Activated naive CD8-positive, alpha-beta T cell treated with anti-CD3 and anti-CD28 coated beads, Interleukin-2, amount 50 U/mL, for 24 hours (primary cell): Measurements from ENCODE around the gene CAD.

Experiments
- ATAC-seq: fragments of 150-1000 bp; cut with Tn5 transposase; one replicate; pipeline ENCODE4 v1.10.0; 2021
- DNase-seq: peaks from one replicate; pipeline ENCODE4 v3.0.0; 2021
- H3K27ac Mint-ChIP-seq: one replicate; pipeline ENCODE4 v1.8.0; 2021; ENCODE audit warnings: mild to moderate bottlenecking, mixed read lengths
- H3K27me3 Mint-ChIP-seq: one replicate; pipeline ENCODE4 v1.8.0; 2021; ENCODE audit warnings: mixed read lengths
- H3K36me3 Mint-ChIP-seq: one replicate; pipeline ENCODE4 v1.8.0; 2021; ENCODE audit warnings: low read depth, mixed read lengths
- H3K4me1 Mint-ChIP-seq: one replicate; pipeline ENCODE4 v1.8.0; 2021; ENCODE audit warnings: mixed read lengths
- H3K4me3 Mint-ChIP-seq: one replicate; pipeline ENCODE4 v1.8.0; 2021; ENCODE audit warnings: mild to moderate bottlenecking, moderate library complexity, mixed read lengths
- H3K9me3 Mint-ChIP-seq: one replicate; pipeline ENCODE4 v1.8.0; 2021; ENCODE audit warnings: mixed read lengths

CAD gene

GRCh38 chr2:27227501-27227900 lies 10.3 kb downstream of the CAD start:
- Mint-ChIP-seq H3K4me3 (no peak overlapping the region), H3K36me3 (peaks cover 70% of the 10 kb centered on the region), H3K4me1 (no peaks in the 10 kb centered on the region), H3K9me3 (no peaks in the 10 kb centered on the region), H3K27me3 (no peaks in the 10 kb centered on the region), H3K27ac (no peak overlapping the region)
- DNase-seq = no peak
- no peak for ATAC-seq

GRCh38 chr2:27231921-27232320 lies 14.8 kb downstream of the CAD start:
- Mint-ChIP-seq H3K9me3 (no peaks in the 10 kb centered on the region), H3K4me3 (no peak overlapping the region), H3K27me3 (no peaks in the 10 kb centered on the region), H3K36me3 (peaks cover 80% of the 10 kb centered on the region), H3K27ac (no peak overlapping the region), H3K4me1 (no peaks in the 10 kb centered on the region)
- ATAC-seq (no peak), DNase-seq (no peak)

- DNase-seq (no peak), ATAC-seq (no peak)
- Mint-ChIP-seq H3K27me3 (no peaks in the 10 kb centered on the region), H3K9me3 (no peaks in the 10 kb centered on the region), H3K4me1 (no peaks in the 10 kb centered on the region), H3K4me3 (no peak overlapping the region), H3K36me3 (peaks cover 78% of the 10 kb centered on the region), H3K27ac (no peak overlapping the region)
These were observed 16.2 kb downstream of the CAD start for GRCh38 chr2:27233341-27233740.

GRCh38 chr2:27236136-27236535 lies 19.0 kb downstream of the CAD start:
- no peaks in the 10 kb centered on the region for H3K9me3 Mint-ChIP-seq
- H3K27me3 Mint-ChIP-seq = no peaks in the 10 kb centered on the region
- ATAC-seq = no peak
- H3K27ac Mint-ChIP-seq = no peak overlapping the region
- DNase-seq = no peak
- no peaks in the 10 kb centered on the region for H3K4me1 Mint-ChIP-seq
- H3K36me3 Mint-ChIP-seq = peaks cover 69% of the 10 kb centered on the region
- H3K4me3 Mint-ChIP-seq = no peak overlapping the region

GRCh38 chr2:27236626-27237025 lies 19.5 kb downstream of the CAD start:
- peaks cover 69% of the 10 kb centered on the region for H3K36me3 Mint-ChIP-seq

GRCh38 chr2:27237341-27237945 lies 20.3 kb downstream of the CAD start:
- H3K4me1 Mint-ChIP-seq = no peaks in the 10 kb centered on the region
- peaks cover 67% of the 10 kb centered on the region for H3K36me3 Mint-ChIP-seq
- H3K4me3 Mint-ChIP-seq = no peak overlapping the region
- H3K27ac Mint-ChIP-seq = no peak overlapping the region
- DNase-seq = no peak
- no peaks in the 10 kb centered on the region for H3K9me3 Mint-ChIP-seq
- ATAC-seq = no peak
- no peaks in the 10 kb centered on the region for H3K27me3 Mint-ChIP-seq

More at GRCh38 chr2:27236626-27237025, 19.5 kb downstream of the CAD start:
- no peaks in the 10 kb centered on the region for H3K9me3 Mint-ChIP-seq
- no peaks in the 10 kb centered on the region for H3K4me1 Mint-ChIP-seq
- ATAC-seq (no peak), DNase-seq (no peak)
- H3K4me3 Mint-ChIP-seq = no peak overlapping the region
- H3K27ac Mint-ChIP-seq = no peak overlapping the region
- no peaks in the 10 kb centered on the region for H3K27me3 Mint-ChIP-seq

- no peak overlapping the region for H3K4me3 Mint-ChIP-seq
- no peaks in the 10 kb centered on the region for H3K9me3 Mint-ChIP-seq
- DNase-seq (no peak), ATAC-seq (no peak)
- H3K27ac Mint-ChIP-seq = no peak overlapping the region
- peaks cover 60% of the 10 kb centered on the region for H3K36me3 Mint-ChIP-seq
- no peaks in the 10 kb centered on the region for H3K4me1 Mint-ChIP-seq
- H3K27me3 Mint-ChIP-seq = no peaks in the 10 kb centered on the region
These were observed 21.8 kb downstream of the CAD start for GRCh38 chr2:27238976-27239375.

- no peaks in the 10 kb centered on the region for H3K4me1 Mint-ChIP-seq
- no peak overlapping the region for H3K4me3 Mint-ChIP-seq
- no peaks in the 10 kb centered on the region for H3K9me3 Mint-ChIP-seq
- H3K27ac Mint-ChIP-seq = no peak overlapping the region
- H3K27me3 Mint-ChIP-seq = no peaks in the 10 kb centered on the region
- DNase-seq (no peak), ATAC-seq (no peak)
- H3K36me3 Mint-ChIP-seq = peaks cover 54% of the 10 kb centered on the region
These were observed 23.2 kb downstream of the CAD start for GRCh38 chr2:27240406-27240805.

- Mint-ChIP-seq H3K9me3 (no peaks in the 10 kb centered on the region), H3K36me3 (peaks cover 41% of the 10 kb centered on the region)
- no peak for DNase-seq
These were observed 24.8 kb downstream of the CAD start for GRCh38 chr2:27241761-27242613.

GRCh38 chr2:27242614-27242951 lies 25.4 kb downstream of the CAD start:
- ATAC-seq = no peak
- no peak for DNase-seq
- H3K36me3 Mint-ChIP-seq = peaks cover 36% of the 10 kb centered on the region
- no peaks in the 10 kb centered on the region for H3K4me1 Mint-ChIP-seq
- H3K9me3 Mint-ChIP-seq = no peaks in the 10 kb centered on the region
- H3K4me3 Mint-ChIP-seq = no peak overlapping the region
- H3K27me3 Mint-ChIP-seq = no peaks in the 10 kb centered on the region
- no peak overlapping the region for H3K27ac Mint-ChIP-seq

More at GRCh38 chr2:27241761-27242613, 24.8 kb downstream of the CAD start:
- Mint-ChIP-seq H3K27me3 (no peaks in the 10 kb centered on the region), H3K4me3 (no peak overlapping the region), H3K4me1 (no peaks in the 10 kb centered on the region), H3K27ac (no peak overlapping the region)
- no peak for ATAC-seq

GRCh38 chr2:27243391-27244130 lies 26.4 kb downstream of the CAD start:
- no peak overlapping the region for H3K27ac Mint-ChIP-seq

GRCh38 chr2:27245116-27245515 lies 27.9 kb downstream of the CAD start:
- no peak for ATAC-seq
- H3K4me3 Mint-ChIP-seq = no peak overlapping the region
- peaks cover 25% of the 10 kb centered on the region for H3K36me3 Mint-ChIP-seq
- no peaks in the 10 kb centered on the region for H3K4me1 Mint-ChIP-seq
- no peak overlapping the region for H3K27ac Mint-ChIP-seq
- H3K9me3 Mint-ChIP-seq = no peaks in the 10 kb centered on the region
- no peak for DNase-seq
- no peaks in the 10 kb centered on the region for H3K27me3 Mint-ChIP-seq

More at GRCh38 chr2:27243391-27244130, 26.4 kb downstream of the CAD start:
- Mint-ChIP-seq H3K4me1 (no peaks in the 10 kb centered on the region), H3K36me3 (peaks cover 28% of the 10 kb centered on the region), H3K27me3 (no peaks in the 10 kb centered on the region), H3K9me3 (no peaks in the 10 kb centered on the region), H3K4me3 (no peak overlapping the region)
- ATAC-seq (no peak), DNase-seq (no peak)

GRCh38 chr2:27245626-27246025 lies 28.5 kb downstream of the CAD start:
- Mint-ChIP-seq H3K27me3 (no peaks in the 10 kb centered on the region), H3K27ac (no peak overlapping the region)

GRCh38 chr2:27247893-27248292 lies 30.7 kb downstream of the CAD start:
- no peaks in the 10 kb centered on the region for H3K9me3 Mint-ChIP-seq
- no peak for DNase-seq
- peaks cover 1% of the 10 kb centered on the region for H3K4me1 Mint-ChIP-seq
- H3K27me3 Mint-ChIP-seq = peaks cover 2% of the 10 kb centered on the region
- ATAC-seq = no peak
- H3K4me3 Mint-ChIP-seq = no peak overlapping the region
- no peak overlapping the region for H3K27ac Mint-ChIP-seq
- H3K36me3 Mint-ChIP-seq = peaks cover 12% of the 10 kb centered on the region

More at GRCh38 chr2:27245626-27246025, 28.5 kb downstream of the CAD start:
- Mint-ChIP-seq H3K4me3 (no peak overlapping the region), H3K36me3 (peaks cover 21% of the 10 kb centered on the region), H3K9me3 (no peaks in the 10 kb centered on the region), H3K4me1 (peaks cover 1% of the 10 kb centered on the region)
- ATAC-seq (no peak), DNase-seq (no peak)
